Uterus (tissue), 4 donors: ENCODE measurements around the gene CCL2. TPM values are rescaled to one million over a fixed set of nuclear protein-coding genes. Genes with fewer than 3 reads are reported as not detected.
A peak's percentile ranks its signal among the peaks of the same experiment; 100 is the strongest.

Experiments
- DNase-seq, 2 donors: peaks; one replicate each; pipeline ENCODE4 v3.0.0-alpha.2; 2019 to 2020
- H3K27ac ChIP-seq, 2 donors: fragments of 200-600 bp; sonication (generic); 1 replicate in 1 of 2; 2 replicates in 1 of 2; pipeline ENCODE4 v1.5.1; 2016 to 2018
- H3K27me3 ChIP-seq, 2 donors: fragments of 200-600 bp; sonication (generic); one replicate each; pipeline ENCODE4 v1.5.1; 2018 to 2019; ENCODE audit warnings: control low read depth in 1 of 2
- H3K36me3 ChIP-seq, 2 donors: fragments of 200-600 bp; sonication (generic); one replicate each; pipeline ENCODE4 v1.5.1; 2019; ENCODE audit warnings: control low read depth in 1 of 2
- H3K4me1 ChIP-seq, 2 donors: fragments of 200-600 bp; sonication (generic); one replicate each; pipeline ENCODE4 v1.5.1; 2018 to 2019; ENCODE audit warnings: control low read depth in 1 of 2
- H3K4me3 ChIP-seq, 2 donors: fragments of 200-600 bp; sonication (generic); 1 replicate in 1 of 2; 2 replicates in 1 of 2; pipeline ENCODE4 v1.5.1; 2018 to 2019; ENCODE audit warnings: mild to moderate bottlenecking in 1 of 2
- H3K9me3 ChIP-seq, 2 donors: fragments of 200-600 bp; sonication (generic); one replicate each; pipeline ENCODE4 v1.5.1; 2019; ENCODE audit warnings: control low read depth in 1 of 2
- POLR2A ChIP-seq, 2 donors: fragments of 450-650 bp; IDR thresholded peaks; one replicate each; pipeline ENCODE4 v1.6.1; 2016; ENCODE audit warnings: antibody characterized with exemption in 2 of 2, mild to moderate bottlenecking in 1 of 2, moderate library complexity in 1 of 2
- intact Hi-C: fragments of 100-400 bp; cut with DNase I; formaldehyde crosslinking; loops from one replicate; pipeline ENCODE4 v1.15.1; 2023; ENCODE audit warnings: low total_unique reads
- total RNA-seq, 4 donors: library from RNA; depleted of rRNA in 3 of 4; stranded (reverse); fragments of >200 nt in 3 of 4; gene quantifications; one replicate each; pipeline versions ENCODE4 v1.1.0 to v1.2.4, GENCODE V29; 2014 to 2023
- TF ChIP-seq, protein P1 (sequence below), 4 experiments: fragments of 200-600 bp in 2 of 4; fragments of 450-650 bp in 2 of 4; sonication (generic) in 2 of 4; IDR thresholded peaks; one replicate each; pipeline ENCODE4 v1.5.1; 2016 to 2019; ENCODE audit warnings: antibody characterized with exemption in 4 of 4, mild to moderate bottlenecking in 2 of 4, moderate library complexity in 1 of 4
- donor health status: DM: yes; HTN: yes; CAD: no.

Gene CCL2
- total RNA-seq, 4 donors from 2014 or later, result 0.77 to 30.3 (median 8.9) TPM

DNA sequence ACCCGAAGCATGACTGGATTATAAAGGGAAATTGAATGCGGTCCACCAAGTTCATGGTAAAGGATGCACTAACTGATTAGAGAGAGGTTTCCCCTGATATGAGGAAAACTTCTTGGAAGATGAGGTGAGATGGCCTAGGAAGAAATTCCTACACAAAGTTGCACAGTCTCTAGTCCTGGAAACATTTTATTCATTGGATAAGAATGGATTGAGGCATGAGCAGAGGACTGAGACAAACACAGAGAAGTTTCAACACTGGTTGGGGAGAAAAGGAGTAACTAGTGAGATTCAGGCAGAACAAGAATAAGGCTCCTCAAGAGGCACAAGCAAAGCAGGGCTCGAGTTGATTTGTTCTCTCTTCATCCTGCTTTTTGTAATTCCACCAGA is 2.0 kb upstream of the CCL2 start:
- Histone ChIP-seq H3K4me1 (peaks cover 18 to 50% of the 10 kb centered on the region in 2 donors), H3K4me3 (no peak overlapping the region), H3K9me3 (no peaks in the 10 kb centered on the region), H3K27me3 (no peaks in the 10 kb centered on the region), H3K27ac (peak overlapping the region; percentile 80 to 88), H3K36me3 (no peaks in the 10 kb centered on the region)
- DNase-seq, result no peak
- intact Hi-C loops, result no loop called here
- TF ChIP-seq POLR2A (IDR thresholded peaks at IDR 0.05), result no peak
- TF ChIP-seq, protein P1, sequence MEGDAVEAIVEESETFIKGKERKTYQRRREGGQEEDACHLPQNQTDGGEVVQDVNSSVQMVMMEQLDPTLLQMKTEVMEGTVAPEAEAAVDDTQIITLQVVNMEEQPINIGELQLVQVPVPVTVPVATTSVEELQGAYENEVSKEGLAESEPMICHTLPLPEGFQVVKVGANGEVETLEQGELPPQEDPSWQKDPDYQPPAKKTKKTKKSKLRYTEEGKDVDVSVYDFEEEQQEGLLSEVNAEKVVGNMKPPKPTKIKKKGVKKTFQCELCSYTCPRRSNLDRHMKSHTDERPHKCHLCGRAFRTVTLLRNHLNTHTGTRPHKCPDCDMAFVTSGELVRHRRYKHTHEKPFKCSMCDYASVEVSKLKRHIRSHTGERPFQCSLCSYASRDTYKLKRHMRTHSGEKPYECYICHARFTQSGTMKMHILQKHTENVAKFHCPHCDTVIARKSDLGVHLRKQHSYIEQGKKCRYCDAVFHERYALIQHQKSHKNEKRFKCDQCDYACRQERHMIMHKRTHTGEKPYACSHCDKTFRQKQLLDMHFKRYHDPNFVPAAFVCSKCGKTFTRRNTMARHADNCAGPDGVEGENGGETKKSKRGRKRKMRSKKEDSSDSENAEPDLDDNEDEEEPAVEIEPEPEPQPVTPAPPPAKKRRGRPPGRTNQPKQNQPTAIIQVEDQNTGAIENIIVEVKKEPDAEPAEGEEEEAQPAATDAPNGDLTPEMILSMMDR (IDR thresholded peaks at IDR 0.05), result no peak

DNA sequence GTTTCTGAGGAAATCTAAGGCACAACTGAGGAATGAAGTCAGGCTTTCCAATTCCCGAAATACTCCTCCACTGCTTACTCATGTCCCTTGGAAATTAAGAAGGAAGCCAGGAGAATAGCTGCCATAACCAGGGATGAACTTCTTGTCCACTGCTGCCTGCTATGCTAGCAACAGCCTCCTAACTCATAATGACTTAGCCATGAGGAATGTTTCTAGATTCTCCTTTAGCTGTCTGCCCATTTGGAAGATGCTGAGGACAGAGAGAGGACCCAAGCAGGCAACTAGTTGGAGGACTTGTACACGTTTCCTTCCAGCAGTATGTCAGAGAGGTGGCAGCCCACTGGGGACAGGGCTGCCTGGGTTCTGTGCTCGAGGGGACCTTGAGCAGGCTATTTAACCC is 939 bp upstream of the CCL2 start:
- Histone ChIP-seq H3K9me3 (no peaks in the 10 kb centered on the region), H3K27me3 (no peaks in the 10 kb centered on the region), H3K27ac (peak overlapping the region; percentile 80 to 88), H3K4me3 (no peak overlapping the region), H3K4me1 (peaks cover 18 to 45% of the 10 kb centered on the region in 2 donors), H3K36me3 (no peaks in the 10 kb centered on the region)
- intact Hi-C loops, result no loop called here
- TF ChIP-seq POLR2A (IDR thresholded peaks at IDR 0.05), result no peak
- DNase-seq, result peak in 1 of 2 donors; percentile 53

DNA sequence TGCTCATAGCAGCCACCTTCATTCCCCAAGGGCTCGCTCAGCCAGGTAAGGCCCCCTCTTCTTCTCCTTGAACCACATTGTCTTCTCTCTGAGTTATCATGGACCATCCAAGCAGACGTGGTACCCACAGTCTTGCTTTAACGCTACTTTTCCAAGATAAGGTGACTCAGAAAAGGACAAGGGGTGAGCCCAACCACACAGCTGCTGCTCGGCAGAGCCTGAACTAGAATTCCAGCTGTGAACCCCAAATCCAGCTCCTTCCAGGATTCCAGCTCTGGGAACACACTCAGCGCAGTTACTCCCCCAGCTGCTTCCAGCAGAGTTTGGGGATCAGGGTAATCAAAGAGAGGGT is 272 bp downstream of the CCL2 start:
- H3K4me3 ChIP-seq, result peak overlapping the region; percentile 18 to 28
- DNase-seq, result no peak
- H3K27ac ChIP-seq, result peak overlapping the region; percentile 80 to 88
- intact Hi-C loops, result no loop called here
- no peaks in the 10 kb centered on the region for H3K27me3 ChIP-seq
- no peaks in the 10 kb centered on the region for H3K9me3 ChIP-seq
- TF ChIP-seq, protein P1 (IDR thresholded peaks at IDR 0.05), result no peak
- TF ChIP-seq POLR2A (IDR thresholded peaks at IDR 0.05), result no peak
- H3K4me1 ChIP-seq, result peaks cover 18 to 35% of the 10 kb centered on the region in 2 donors
- no peaks in the 10 kb centered on the region for H3K36me3 ChIP-seq

DNA sequence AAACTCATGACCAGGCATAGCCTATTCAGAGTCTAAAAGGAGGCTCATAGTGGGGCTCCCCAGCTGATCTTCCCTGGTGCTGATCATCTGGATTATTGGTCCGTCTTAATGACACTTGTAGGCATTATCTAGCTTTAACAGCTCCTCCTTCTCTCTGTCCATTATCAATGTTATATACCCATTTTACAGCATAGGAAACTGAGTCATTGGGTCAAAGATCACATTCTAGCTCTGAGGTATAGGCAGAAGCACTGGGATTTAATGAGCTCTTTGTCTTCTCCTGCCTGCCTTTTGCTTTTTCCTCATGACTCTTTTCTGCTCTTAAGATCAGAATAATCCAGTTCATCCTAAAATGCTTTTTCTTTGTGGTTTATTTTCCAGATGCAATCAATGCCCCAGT is 756 bp downstream of the CCL2 start:
- H3K4me3 ChIP-seq, result peak overlapping the region in 1 of 2 donors; percentile 28
- peak overlapping the region; percentile 80 to 88 for H3K27ac ChIP-seq
- TF ChIP-seq, protein P1 (IDR thresholded peaks at IDR 0.05), result no peak
- no peak for TF ChIP-seq POLR2A (IDR thresholded peaks at IDR 0.05)
- peaks cover 18 to 35% of the 10 kb centered on the region in 2 donors for H3K4me1 ChIP-seq
- no peaks in the 10 kb centered on the region for H3K36me3 ChIP-seq
- no peaks in the 10 kb centered on the region for H3K27me3 ChIP-seq
- no peak for DNase-seq
- no peaks in the 10 kb centered on the region for H3K9me3 ChIP-seq
- intact Hi-C loops, result no loop called here

DNA sequence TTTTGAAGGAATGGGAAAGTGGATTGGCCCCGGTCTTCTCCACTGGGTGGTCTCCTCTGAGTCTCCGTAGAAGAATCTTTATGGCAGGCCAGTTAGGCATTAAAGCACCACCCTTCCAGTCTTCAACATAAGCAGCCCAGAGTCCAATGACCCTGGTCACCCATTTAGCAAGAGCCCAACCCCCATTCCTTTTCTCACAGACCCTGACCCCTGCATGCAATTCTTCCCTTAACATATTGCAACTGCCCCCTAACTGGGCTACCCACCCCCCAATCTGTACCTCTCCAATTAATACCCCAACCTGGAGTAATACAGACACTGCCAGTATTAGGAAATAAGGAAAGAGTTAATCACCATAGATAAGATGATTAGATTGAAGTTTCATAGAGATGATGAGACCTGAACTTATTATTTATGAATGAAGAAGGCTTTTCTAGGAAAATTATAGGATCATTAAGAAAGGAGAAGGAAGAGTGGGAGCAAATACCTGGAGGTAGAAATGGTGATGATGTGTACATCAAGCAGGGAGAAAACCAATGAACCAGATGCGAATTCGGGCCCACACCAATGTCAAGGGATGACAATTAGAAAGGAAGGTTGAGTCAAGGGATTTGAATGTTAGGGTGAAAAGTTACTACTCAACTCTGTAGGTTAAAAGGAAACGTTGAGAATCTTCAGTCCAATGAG is 2.4 kb downstream of the CCL2 start:
- no peak for TF ChIP-seq POLR2A (IDR thresholded peaks at IDR 0.05)
- TF ChIP-seq, protein P1 (IDR thresholded peaks at IDR 0.05), result no peak
- peaks cover 7 to 26% of the 10 kb centered on the region in 2 donors for H3K4me1 ChIP-seq
- H3K36me3 ChIP-seq, result no peaks in the 10 kb centered on the region
- no peaks in the 10 kb centered on the region for H3K9me3 ChIP-seq
- H3K4me3 ChIP-seq, result no peak overlapping the region
- intact Hi-C loops, result no loop called here
- no peak overlapping the region for H3K27ac ChIP-seq
- no peak for DNase-seq
- H3K27me3 ChIP-seq, result no peaks in the 10 kb centered on the region

DNA sequence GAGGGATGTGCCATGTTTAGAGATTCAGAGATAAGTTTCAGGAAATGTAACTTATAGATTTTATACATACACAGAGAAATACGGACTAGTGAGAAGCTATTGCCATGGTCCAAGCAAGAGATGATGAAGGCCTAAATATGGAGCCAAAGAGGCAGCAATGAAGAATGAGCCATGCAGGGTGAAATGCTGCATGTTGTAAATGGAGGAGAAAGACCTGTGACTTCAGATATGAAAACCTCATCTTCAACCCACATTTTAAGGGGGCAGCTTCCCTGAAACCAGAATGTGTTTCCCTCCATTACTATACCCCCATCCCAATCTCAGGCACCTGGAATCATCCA is 2.9 kb downstream of the CCL2 start:
- Histone ChIP-seq H3K27me3 (no peaks in the 10 kb centered on the region), H3K4me3 (no peak overlapping the region), H3K9me3 (no peaks in the 10 kb centered on the region), H3K27ac (no peak overlapping the region), H3K36me3 (no peaks in the 10 kb centered on the region), H3K4me1 (peaks cover 3 to 20% of the 10 kb centered on the region in 2 donors)
- intact Hi-C loops, result no loop called here
- DNase-seq, result no peak
- TF ChIP-seq, protein P1 (IDR thresholded peaks at IDR 0.05), result no peak
- no peak for TF ChIP-seq POLR2A (IDR thresholded peaks at IDR 0.05)
